Keratinocyte (primary cell): Measurements from ENCODE around the gene NAA80. TPM values are rescaled to one million over a fixed set of nuclear protein-coding genes. Genes with fewer than 3 reads are reported as not detected.

ENCODE experiments used
- DNase-seq: peaks from one replicate; pipeline ENCODE4 v3.0.0-alpha.2; 2011; ENCODE audit warnings: low read depth, missing footprints, low spot score
- FAIRE-seq: peaks from 2 replicates; lab custom pipeline; 2011; peaks lifted over from hg19 to GRCh38; lab: Jason Lieb, UNC
- H2AFZ ChIP-seq: 2 replicates; pipeline ENCODE4 v1.6.0; 2012; ENCODE audit warnings: low read length, control low read depth, inconsistent platforms; ENCODE audit not compliant: control insufficient read depth
- H3K27ac ChIP-seq: 2 replicates; pipeline ENCODE4 v1.5.1; 2011; ENCODE audit warnings: low read length; ENCODE audit not compliant: control insufficient read depth, insufficient read depth
- H3K27me3 ChIP-seq: 3 replicates; pipeline ENCODE4 v1.6.0; 2011; ENCODE audit warnings: low read length; ENCODE audit not compliant: control insufficient read depth, insufficient read depth; ENCODE audit errors: extremely low read depth
- H3K36me3 ChIP-seq, 2 experiments: 2 replicates in 1 of 2; 3 replicates in 1 of 2; pipeline ENCODE4 v1.5.1; 2011; ENCODE audit warnings: low read length in 2 of 2, mild to moderate bottlenecking in 1 of 2; ENCODE audit not compliant: control insufficient read depth in 2 of 2, insufficient read depth in 2 of 2; ENCODE audit errors: extremely low read depth in 1 of 2
- H3K4me1 ChIP-seq: 3 replicates; pipeline ENCODE4 v1.5.1; 2011; ENCODE audit warnings: low read length; ENCODE audit not compliant: control insufficient read depth, insufficient read depth; ENCODE audit errors: extremely low read depth
- H3K4me2 ChIP-seq: 3 replicates; pipeline ENCODE4 v1.6.0; 2011; ENCODE audit warnings: low read depth, low read length; ENCODE audit not compliant: control insufficient read depth, insufficient read depth; ENCODE audit errors: extremely low read depth
- H3K4me3 ChIP-seq, 3 experiments: fragments of 200-600 bp in 1 of 3; sonication (generic) in 1 of 3; 2 replicates in 2 of 3; 3 replicates in 1 of 3; pipeline ENCODE4 v1.5.1; 2011 to 2016; ENCODE audit warnings: low read length in 3 of 3, mild to moderate bottlenecking in 3 of 3, control low read depth in 2 of 3, inconsistent platforms in 1 of 3, low read depth in 1 of 3, mixed read lengths in 1 of 3, mixed run types in 1 of 3, moderate library complexity in 1 of 3; ENCODE audit not compliant: control insufficient read depth in 2 of 3, insufficient read depth in 2 of 3; ENCODE audit errors: extremely low read depth in 1 of 3
- H3K79me2 ChIP-seq: 2 replicates; pipeline ENCODE4 v1.6.0; 2012; ENCODE audit warnings: low read length; ENCODE audit not compliant: control insufficient read depth, insufficient read depth
- H3K9ac ChIP-seq: 3 replicates; pipeline ENCODE4 v1.6.0; 2011; ENCODE audit warnings: low read length; ENCODE audit not compliant: control insufficient read depth, insufficient read depth; ENCODE audit errors: extremely low read depth
- H3K9me1 ChIP-seq: 3 replicates; pipeline ENCODE4 v1.6.0; 2011; ENCODE audit warnings: low read length; ENCODE audit not compliant: control insufficient read depth, insufficient read depth; ENCODE audit errors: extremely low read depth
- H3K9me3 ChIP-seq: 2 replicates; pipeline ENCODE4 v1.5.1; 2012; ENCODE audit warnings: low read depth, low read length; ENCODE audit not compliant: control insufficient read depth
- H4K20me1 ChIP-seq: 3 replicates; pipeline ENCODE4 v1.6.0; 2011; ENCODE audit warnings: low read length; ENCODE audit not compliant: control insufficient read depth, insufficient read depth; ENCODE audit errors: extremely low read depth
- CTCF ChIP-seq, 3 experiments: IDR thresholded peaks in 1 of 3; conservative IDR thresholded peaks in 1 of 3; optimal IDR thresholded peaks in 1 of 3; 2 replicates in 2 of 3; 3 replicates in 1 of 3; pipeline versions ENCODE3 to v1.5.1; 2011; ENCODE audit warnings: low read length in 3 of 3, mild to moderate bottlenecking in 3 of 3, moderate library complexity in 2 of 3, control low read depth in 1 of 3, inconsistent platforms in 1 of 3; ENCODE audit not compliant: insufficient read depth in 2 of 3; ENCODE audit errors: extremely low read depth in 1 of 3
- EZH2 ChIP-seq: IDR thresholded peaks from one replicate; pipeline ENCODE4 v1.6.1; 2012; ENCODE audit warnings: inconsistent platforms, mild to moderate bottlenecking, low read length, moderate library complexity
- dilution Hi-C: fragments of 300-500 bp; cut with MboI; formaldehyde crosslinking; loops from one replicate; pipeline ENCODE4 v1.7.0; 2020; ENCODE audit warnings: low sequenced_read_pairs; ENCODE audit not compliant: extremely low pct_ligation_motif_present
- polyA plus RNA-seq, 5 experiments: library from polyadenylated mRNA; depleted of rRNA in 3 of 5; stranded (reverse) in 3 of 5; stranded (forward) in 1 of 5; unstranded in 1 of 5; fragments of >200 nt; gene quantifications; 1 replicate in 1 of 5; 2 replicates in 3 of 5; 3 replicates in 1 of 5; pipeline versions ENCODE4 v1.2.1 to v1.2.3, GENCODE V29; 2011 to 2012; ENCODE audit warnings: missing spikeins in 2 of 5, low read depth in 1 of 5, low replicate concordance in 1 of 5

The NAA80 gene
- polyA plus RNA-seq, 1 donor (not counting 4 experiments of a cell fraction or from before 2014, with no cell fraction given) = 6.1 TPM

DNA sequence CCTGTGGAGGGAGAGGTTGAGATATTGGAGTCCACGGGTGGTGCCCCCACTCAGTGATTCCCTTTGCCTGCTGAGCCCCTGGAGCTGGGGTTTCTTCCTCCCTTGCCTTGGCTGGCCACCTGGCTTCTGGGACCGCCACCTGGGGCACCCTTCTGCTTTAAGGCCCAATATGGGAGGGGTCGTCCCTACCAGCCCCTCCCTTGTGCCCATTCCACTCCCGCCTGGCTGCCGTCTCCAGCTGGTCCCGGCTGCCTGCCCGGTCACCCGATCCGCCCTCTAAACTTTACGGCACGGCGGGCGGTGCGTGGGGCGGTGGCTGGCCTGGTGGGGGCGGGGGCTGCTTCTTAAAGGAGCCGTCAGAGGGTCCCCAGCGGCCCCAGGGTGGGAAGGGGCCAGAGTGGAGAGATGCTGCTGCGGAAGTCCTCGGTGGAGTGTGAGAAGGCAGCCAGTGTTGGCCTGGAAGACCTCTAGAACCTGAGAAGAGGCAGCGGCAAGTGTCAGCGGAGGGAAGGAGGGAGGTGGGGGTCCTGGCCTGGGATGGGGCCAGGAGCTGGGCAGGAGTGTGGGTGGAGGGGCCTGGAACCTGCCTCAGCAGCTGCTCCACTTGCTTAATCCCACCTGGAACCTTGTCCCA, 31.8 kb downstream of the NAA80 start:
- H2AFZ ChIP-seq = no peak overlapping the region
- H3K4me1 ChIP-seq = peaks cover 33% of the 10 kb centered on the region
- no peaks in the 10 kb centered on the region for H4K20me1 ChIP-seq
- no peak for TF ChIP-seq CTCF (optimal IDR thresholded peaks at IDR 0.05 in 1 of 3, IDR thresholded peaks at IDR 0.05 in 1 of 3, conservative IDR thresholded peaks at IDR 0.05 in 1 of 3; ENCODE audit: extremely low read depth in 1 of 3, insufficient read depth in 2 of 3, low read length in 3 of 3)
- no peak for TF ChIP-seq EZH2
- FAIRE-seq = no peak
- H3K9me1 ChIP-seq = peaks cover 2% of the 10 kb centered on the region
- no peak overlapping the region for H3K4me3 ChIP-seq
- dilution Hi-C loops = no loop called here
- no peaks in the 10 kb centered on the region for H3K36me3 ChIP-seq
- H3K27me3 ChIP-seq = peaks cover 3% of the 10 kb centered on the region
- no peak overlapping the region for H3K27ac ChIP-seq
- H3K9me3 ChIP-seq = no peaks in the 10 kb centered on the region
- no peak for DNase-seq
- H3K9ac ChIP-seq = no peak overlapping the region
- H3K79me2 ChIP-seq = no peaks in the 10 kb centered on the region
- no peak overlapping the region for H3K4me2 ChIP-seq

DNA sequence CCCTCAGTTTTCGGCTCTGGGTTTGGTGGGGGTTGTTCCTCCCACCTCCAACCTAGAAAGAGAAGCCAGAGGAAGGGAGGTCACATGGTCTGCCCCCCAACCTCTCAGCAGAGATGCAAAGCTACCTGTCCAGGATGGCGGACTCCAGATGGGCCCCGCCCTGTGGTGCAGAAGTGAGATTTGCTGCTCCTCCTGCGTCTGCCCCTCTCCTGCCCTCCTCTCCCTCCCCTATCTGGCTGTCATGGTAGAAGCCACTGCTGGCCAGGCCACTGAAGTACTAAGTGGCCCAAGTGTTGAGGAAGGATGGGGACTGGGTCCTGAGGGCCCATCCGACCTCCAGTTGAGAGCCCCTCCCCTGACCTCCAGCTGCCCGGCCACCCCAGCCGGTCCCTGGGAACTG, 32.4 kb downstream of the NAA80 start:
- FAIRE-seq (no peak), DNase-seq (no peak)
- dilution Hi-C loops = no loop called here
- Histone ChIP-seq H3K9ac (no peak overlapping the region), H3K4me2 (no peak overlapping the region), H3K9me1 (peaks cover 2% of the 10 kb centered on the region), H3K4me1 (peaks cover 33% of the 10 kb centered on the region), H3K9me3 (no peaks in the 10 kb centered on the region), H3K27ac (no peak overlapping the region), H2AFZ (no peak overlapping the region), H4K20me1 (no peaks in the 10 kb centered on the region), H3K79me2 (no peaks in the 10 kb centered on the region), H3K36me3 (no peaks in the 10 kb centered on the region), H3K4me3 (no peak overlapping the region), H3K27me3 (peaks cover 3% of the 10 kb centered on the region)
- TF ChIP-seq EZH2 = no peak
- TF ChIP-seq CTCF (optimal IDR thresholded peaks at IDR 0.05 in 1 of 3, IDR thresholded peaks at IDR 0.05 in 1 of 3, conservative IDR thresholded peaks at IDR 0.05 in 1 of 3; ENCODE audit: extremely low read depth in 1 of 3, insufficient read depth in 2 of 3, low read length in 3 of 3) = no peak
